HG03175 (cell line): ENCODE results near the gene ZNF500.

Experiments
- ATAC-seq: cut with Tn5 transposase; IDR thresholded peaks from one replicate; pipeline ENCODE4 v1.9.1; 2021; ENCODE audit warnings: mild to moderate bottlenecking, moderate library complexity; ENCODE audit not compliant: unreplicated experiment

Gene ZNF500

DNA sequence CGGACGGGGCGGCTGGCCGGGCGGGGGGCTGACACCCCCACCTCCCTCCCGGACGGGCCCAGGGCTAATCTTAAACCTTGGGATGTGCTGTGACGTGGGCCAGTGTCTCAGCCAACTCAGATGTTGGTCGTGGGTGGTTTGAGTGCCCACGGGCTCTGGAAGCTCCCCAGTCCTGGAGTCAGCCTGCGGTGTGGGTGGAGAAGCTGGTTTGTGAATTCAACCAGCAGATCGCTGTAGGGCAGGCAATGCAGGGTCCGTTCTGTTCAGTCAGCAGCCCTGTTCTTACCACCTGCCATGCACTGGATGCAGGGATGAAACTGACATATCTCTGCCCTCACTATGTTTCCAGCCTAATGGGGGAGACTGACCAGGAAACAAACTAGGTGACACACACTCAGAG, 8.0 kb upstream of the ZNF500 start:
- no peak for ATAC-seq

DNA sequence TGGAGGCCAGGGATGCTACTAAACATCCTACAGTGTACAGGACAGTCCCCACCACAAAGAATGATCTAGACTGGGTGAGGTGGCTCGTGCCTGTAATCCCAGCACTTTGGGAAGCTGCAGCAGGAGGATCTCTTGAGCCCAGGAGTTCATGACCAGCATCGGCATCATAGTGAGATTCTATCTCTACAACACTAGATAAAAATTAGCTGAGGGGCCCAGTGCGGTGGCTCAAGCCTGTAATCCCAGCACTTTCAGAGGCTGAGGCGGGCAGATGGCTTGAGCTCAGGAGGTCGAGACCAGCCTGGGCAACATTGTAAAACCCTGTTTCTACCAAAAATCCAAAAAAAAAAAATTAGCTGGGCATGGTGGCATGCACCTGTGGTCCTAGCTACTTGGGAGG, 5.4 kb upstream of the ZNF500 start:
- no peak for ATAC-seq

DNA sequence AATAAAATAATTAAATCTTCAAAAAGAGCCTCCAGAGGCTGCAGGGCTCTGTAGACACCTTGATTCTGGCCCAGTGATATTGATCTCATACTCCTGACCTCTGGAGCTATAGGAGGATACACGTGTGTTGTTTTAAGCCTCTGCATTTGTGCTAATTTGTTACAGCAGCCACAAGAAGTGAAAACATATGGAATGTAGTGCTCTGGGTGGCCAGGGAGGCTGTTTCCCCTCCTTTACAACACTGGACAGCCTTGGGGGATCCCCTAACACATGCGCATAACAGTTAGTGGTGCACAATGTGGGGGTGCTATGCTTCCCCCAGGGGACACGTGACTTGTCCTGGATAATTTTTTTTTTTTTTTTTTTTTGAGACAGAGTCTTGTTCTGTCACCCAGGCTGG, 4.7 kb upstream of the ZNF500 start:
- no peak for ATAC-seq

DNA sequence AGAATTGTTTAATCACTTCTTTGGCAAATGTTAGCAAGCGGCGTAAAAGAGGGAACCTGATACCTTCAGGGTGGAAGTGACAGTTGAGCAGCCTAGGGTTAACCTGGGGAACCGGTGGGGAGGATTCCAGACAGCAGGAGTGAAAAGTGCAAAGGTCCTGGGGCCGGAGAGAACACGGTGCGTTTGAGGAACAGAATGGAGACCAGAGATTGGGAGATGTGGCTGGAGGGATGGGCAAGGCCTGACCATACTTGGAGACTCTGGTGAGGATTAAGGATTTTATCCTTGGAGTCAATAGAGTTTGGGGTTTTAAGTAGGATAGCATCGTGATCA, 2.3 kb upstream of the ZNF500 start:
- ATAC-seq = no peak

DNA sequence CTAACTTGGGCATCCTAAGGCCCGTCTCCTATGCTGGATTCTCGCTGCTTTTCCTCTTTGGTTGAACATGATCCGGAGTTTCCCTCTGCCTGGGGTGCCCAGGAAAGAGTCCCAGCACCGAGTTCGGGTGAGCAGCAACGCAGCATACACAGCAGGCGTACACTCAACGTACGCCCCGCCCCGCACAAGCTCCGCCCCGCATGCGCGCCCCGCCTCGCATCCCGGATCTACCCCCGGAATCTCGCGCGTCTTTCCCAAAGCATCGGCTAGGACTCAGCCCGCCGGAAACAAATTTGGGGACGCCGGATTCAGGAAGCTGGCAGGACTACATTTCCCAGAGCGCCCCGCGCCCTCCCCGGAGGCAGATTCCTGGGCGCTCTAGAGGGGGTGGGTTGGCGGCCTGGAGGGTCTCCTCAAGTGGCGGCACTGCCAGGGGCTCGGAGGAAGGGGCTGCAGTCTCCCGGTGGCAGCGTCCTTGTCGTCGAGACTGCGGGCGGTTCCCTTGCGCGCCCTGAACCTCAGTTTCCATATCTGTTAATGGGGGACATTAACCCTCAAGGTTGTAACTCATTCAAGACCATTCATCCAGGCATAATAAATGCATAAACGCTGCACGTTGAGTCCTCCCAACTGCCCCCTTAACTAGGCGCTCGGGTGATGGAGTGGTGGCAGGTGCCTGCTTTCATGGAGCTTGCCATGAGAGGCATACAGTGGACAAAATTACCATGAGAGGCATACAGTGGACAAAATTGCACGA, 1.8 kb upstream of the ZNF500 start:
- ATAC-seq = peak; percentile 64

DNA sequence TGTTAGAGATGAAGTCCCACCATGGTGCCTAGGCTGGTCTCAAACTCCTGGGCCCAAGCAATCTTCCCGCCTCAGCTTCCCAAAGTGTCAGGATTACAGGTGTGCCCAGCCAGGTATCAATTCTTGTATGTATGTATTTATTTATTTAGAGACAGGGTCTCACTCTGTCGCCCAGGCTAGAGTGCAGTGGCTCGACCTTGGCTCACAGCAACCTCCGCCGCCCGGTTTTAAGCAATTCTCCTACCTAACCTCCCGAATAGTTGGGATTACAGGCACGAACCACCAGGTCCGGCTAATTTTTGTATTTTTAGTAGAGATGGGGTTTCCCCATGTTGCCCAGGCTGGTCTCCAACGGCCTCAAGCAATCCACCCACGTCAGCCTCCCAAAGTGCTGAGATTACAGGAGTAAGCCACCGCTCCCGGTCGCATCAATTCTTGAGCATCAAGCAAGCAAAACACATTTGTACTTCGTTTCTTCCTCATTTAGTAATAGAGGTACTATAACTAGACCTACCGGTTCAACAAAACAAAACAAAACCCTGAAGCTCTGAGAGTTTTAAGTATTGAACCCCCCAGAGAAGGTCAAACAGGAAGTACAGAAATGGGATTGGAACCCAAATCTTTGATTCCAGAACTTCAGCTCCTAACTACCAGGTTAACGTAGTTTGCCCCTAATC, 1.0 kb upstream of the ZNF500 start:
- ATAC-seq = no peak

DNA sequence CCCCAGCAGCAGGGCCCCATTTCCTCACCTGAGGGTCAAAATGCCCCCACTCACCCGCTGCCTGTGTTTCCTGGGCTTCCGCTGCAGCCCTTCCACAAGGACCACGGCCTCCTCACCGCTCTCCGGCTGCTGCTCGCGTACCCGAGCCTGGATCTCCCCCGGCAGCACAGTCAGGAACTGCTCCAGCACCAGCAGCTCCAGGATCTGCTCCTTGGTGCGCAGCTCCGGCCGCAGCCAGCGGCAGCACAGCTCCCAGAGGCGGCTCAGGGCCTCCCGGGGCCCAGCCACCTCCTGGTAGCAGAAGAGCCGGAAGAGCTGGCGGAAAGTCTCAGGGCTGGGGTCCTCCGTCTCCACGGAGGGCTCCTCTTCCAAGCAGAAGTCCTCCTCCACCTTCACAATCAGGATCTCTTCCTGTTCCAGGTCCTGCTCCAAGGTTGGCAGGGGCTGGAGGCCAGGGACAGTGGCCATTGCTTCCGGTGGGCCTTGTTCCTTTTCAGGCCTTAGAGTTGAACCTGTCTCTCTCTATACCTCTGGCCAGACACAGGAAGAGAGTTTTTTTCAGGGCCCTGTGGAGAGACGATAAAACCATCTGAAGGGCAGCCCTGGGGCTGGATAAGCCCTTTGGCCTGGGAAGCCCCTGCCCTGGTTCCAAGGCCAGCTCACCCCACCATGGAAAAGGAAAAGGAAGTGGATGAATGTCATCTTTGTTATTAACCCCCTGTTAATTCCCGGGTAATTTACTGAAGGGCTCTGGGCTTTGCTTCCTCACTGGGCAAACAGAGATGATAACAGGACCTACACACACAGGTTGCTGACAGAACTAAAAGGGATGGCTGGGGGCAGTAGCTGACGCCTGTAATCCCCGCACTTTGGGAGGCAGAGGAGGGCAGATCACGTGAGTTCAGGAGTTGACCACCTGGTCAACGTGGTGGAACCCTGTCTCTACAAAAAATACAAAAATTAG, 1.2 kb downstream of the ZNF500 start:
- no peak for ATAC-seq

DNA sequence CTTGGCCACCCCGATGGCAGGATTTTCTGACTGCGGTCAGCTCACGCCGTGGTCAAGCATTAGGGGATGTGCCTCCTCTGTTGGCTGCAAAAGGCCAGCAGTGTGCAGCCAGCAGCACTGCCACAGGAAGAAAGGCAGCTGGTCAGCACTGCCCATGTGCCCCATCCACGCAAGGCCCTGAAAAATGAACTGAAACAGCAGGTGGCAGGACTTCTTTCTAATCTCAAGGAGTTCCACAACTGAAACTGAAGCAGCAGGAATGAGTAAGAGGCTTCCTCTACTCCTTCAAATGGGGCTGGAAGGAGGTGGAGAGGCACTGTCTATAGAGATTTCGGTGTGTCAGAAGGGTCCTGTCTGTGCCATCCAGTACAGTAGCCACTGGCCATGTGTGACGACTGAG, 3.2 kb downstream of the ZNF500 start:
- no peak for ATAC-seq

DNA sequence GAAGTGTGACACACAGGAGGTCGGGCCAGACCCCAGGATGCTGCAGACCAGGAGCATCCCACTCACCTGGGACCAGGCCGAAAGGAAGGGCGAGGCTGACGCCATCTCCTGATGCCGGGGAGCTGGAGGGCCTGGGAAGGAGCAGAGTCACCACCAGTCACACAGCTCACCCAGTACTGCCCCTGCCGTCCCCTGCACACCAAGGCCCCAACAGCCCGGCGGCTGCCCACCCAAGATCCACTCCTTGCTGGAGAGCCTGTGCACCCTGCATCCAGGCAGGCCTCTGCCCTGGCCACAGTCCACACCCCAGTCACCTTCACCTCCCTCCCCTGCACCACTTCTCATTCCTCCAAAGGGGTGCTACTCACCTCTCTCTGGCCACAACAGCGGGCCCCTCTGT, 4.8 kb downstream of the ZNF500 start:
- ATAC-seq = no peak

DNA sequence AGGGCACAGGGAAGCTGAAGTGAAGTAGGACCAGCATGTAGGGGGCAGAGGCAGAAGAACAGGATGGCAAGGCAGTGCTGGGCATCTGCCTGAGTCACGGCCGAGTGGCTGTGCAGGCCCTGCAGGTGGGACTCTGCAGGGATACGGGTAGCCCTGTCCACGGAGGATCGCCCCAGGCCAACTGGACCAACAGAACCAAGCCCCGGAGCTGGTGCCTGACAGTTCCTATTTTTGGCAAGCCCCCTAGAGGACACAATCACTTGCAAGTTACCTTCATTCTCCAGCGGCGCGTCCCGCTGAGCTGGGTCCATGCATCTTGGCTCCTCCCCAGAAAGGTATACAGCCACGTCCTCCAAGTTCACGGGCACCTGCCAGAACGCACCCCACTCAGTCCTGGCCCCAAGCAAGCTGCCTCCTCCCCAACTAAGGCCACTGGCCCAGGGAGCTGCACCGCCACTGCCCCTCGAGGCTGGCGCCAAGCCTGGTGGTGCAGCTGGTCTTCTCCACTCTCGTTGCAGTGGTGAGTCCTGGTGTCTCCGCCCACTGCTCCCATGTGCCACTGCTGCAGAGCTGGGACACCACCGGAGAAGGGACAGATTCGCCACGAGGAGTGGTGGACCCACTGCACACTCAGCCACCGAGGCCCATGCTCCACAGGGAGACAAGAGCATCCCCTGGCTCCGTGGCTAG, 6.6 kb downstream of the ZNF500 start:
- ATAC-seq = no peak

DNA sequence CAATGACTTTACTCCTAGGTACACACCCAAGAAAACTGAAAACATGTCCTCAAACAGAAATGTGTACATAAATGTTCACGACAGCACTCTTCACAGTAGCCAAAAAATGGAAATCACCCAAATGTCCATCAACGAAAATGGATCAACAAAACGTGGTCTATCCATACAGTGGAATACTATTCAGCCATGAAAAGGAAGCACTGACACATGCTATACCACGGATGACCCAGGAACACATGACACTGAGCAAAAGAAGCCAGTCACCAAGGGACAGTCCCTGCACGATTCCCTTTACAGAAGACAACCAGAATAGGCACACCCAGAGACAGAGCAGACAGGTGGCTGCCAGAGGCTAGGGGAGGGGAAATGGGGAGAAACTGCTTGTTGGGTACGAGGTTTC, 11.3 kb downstream of the ZNF500 start:
- ATAC-seq = no peak

DNA sequence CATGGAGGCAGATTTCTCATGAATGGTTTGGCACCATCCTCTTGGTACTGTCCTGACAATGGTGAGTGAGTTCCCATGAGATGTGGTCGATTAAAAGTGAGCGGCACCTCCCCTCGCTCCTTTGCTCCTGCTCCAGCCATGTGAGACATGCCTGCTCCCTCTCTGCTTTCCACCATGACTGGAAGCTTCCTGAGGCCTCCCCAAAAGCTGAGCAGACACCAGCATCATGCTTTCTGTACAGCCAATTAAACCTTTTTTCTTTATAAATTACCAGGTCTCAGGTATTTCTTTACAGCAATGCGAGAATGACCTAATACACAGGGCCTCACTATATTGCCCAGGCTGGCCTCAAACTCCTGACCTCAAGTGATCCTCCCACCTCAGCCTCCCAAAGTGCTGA, 12.1 kb downstream of the ZNF500 start:
- no peak for ATAC-seq

DNA sequence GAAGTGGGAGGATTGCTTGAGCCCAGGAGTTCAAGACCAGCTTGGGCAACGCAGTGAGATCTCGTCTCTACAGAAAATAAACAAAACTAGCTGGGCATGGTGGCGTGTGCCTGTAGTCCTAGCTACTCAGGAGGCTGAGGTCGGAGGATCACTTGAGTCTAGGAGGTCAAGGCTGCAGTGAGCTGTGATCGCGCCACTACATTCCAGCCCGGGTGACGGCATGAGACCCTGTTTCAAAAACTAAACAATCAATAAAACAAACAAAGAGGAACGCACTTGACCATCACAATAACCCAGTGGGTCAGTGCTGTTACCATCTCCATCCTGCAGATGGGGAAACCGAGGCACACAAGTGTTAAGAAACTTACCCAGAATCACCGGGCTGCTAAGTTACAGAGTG, 13.7 kb downstream of the ZNF500 start:
- ATAC-seq = no peak

DNA sequence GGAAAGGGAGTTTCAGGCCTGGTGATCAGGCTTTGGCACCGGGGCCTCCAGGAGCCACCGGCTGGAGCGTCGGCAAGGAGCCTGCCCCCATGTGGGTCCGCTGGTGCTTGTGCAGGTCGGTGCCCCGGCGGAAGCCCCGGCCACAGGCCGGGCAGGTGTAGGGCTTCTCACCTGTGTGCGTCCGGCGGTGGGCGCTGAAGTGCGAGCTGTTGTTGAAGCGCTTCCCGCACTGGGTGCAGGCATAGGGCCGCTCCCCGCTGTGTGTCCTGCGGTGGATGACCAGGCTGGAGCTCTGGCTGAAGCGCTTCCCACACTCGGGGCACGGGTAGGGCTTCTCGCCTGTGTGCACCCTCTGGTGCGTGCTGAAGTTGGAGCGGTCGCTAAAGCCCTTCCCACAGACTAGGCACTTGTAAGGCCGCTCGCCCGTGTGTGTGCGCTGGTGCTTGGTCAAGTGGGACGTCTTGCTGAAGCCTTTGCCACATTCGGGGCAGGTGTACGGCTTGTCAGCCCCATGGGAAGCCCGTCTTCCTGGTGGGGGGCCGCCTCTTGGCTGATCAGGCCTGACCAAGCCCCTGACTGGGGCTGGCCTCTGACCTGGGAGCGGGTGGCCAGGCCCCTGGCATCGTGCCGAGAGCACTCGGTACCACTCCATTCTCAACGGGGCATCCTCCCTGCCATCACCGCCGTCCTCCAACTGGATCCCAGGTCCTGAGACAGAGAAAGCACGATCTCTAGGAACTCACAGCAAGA, 14.4 kb downstream of the ZNF500 start:
- no peak for ATAC-seq

DNA sequence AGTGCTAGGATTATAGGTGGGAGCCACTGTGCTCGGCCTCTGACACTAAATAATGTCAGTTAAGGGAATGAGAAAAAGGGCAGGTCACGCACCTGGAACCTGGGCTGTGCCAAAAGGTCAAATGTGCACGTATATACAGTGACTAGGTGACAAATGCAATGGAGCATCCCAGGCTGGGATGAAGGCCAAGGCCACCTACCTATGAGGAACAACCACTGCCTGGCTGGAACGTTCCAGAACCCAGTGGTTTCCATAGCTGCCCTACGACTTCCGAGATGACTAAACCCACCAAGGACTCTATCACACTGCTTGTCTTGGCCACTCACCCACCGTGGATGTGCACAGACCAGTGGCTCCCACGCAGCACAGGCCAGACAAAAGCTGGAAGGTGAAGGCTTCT, 16.1 kb downstream of the ZNF500 start:
- ATAC-seq = no peak

DNA sequence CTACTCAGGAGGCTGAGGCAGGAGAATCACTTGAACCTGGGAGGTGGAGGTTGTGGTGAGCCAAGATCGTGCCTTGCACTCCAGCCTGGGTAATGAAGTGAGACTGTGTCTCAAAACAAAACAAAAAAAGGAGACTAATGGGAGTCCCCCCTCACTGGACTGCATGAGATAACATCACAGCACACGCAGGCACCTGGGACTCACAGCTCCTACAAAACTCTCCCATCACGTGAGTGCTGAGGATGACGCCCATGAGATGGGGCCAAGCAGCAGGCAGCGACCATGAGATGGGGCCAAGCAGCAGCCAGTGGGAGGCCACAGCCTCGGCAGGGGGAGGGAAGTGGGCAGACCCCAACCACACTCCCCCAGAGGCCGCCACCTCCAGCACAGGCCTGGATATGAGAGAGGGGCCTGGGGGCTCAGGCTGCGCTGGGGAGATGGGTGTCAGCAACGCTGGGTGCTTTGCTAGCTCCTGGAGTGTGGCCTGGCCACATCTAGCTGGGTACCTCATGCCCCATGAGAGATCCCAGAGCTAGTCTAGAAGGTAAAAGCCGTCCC, 17.2 kb downstream of the ZNF500 start:
- no peak for ATAC-seq

DNA sequence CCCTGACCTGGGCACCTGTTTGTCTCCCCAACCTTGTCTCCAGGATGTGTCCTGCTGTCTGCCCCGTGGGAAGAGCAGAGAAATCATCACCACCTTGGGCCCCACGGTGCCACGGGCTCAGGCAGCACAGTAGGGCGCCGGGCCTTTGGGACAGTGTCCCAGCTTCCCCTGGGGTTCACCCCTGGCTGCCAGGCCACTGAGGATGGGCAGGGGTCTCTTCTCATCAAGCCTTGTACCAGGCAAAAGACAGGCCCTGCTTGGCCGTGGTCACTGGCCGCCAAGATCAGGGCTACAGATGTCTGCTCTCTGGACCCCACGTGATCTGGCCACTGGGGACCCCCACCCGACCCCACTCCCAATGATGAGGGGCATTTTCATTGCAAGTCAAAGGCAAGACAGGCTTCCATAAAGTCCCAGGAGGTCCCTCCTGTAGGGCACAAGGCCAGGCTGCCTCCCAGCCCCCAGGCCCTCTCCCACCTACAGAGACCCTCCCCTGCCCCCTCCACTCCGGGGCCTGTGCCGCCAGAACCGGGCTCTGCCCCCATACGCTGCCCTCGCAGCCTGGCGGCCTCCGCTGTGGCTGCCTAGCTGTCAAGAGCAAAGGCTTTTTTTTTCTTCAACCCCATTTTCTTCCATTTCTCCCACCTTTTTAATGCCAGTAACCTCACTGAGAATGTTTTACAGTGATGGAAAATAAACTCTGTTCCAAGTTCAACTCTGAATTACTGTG, 18.1 kb downstream of the ZNF500 start:
- ATAC-seq = no peak

DNA sequence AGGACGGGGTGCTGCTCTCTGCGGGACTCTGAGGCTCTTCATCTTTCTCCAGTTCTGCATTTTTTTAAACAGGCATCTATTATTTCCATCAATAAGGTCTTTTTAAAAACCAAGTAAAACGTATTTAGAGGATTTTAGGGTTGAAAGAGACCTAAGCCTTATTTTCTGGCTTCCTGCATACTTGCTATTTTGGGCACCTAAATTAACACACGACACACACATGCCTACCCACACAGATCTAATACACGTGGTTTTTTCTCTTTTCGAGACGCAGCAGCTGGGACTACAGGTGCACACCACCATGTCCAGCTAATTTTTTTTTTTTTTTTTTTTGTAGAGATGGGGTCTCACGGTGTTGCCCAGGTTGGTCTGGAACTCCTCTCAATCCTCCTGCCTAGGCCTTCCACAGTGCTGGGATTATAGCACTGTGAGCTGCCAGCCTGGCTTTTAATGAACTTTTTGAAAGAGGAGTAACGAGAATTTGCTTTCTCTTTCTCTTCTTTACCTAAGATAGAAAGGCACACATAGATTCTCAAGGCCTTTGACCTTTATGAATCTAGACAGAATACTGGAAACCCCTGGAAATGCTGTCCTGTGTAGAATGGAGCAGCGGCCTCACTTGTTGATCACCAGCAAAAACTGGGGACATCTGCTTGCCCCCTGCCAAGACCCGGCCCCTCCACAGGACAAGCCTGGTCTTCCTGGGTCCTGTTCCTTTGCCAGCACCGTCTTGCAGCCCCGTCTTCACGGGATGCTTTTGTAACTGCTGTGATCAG, 18.9 kb downstream of the ZNF500 start:
- no peak for ATAC-seq
